ENCODE results near the gene DOCK2. TPM values are rescaled to one million over a fixed set of nuclear protein-coding genes. Genes with fewer than 3 reads are reported as not detected.

DOCK2 gene
- total RNA-seq: 0.36 and 0.75 TPM in 2 replicates

GRCh38 chr5:169637085-169637548, at the start of gene DOCK2:
DOCK2 (plus strand) TSS chr5:169637275; CDS start chr5:169637327, 52 bp downstream.

GRCh38 chr5:169980418-169981053, 343.5 kb downstream of the DOCK2 start, which contains the start of gene INSYN2B:
INSYN2B (minus strand) TSS chr5:169980495; CDS start chr5:169883898, 96,597 bp downstream.

GRCh38 chr5:170105642-170106611, 468.9 kb downstream of the DOCK2 start, which contains the start of gene FOXI1:
FOXI1 (plus strand) TSS chr5:170105897; CDS start chr5:170105958, 61 bp downstream.

Other genes with a start within 250 kb of the DOCK2 start
- gene SPDL1, start 53.5 kb upstream of the DOCK2 start, total RNA-seq: 15.9 and 24.1 TPM in 2 replicates

All from endothelial cell of coronary artery (primary cell).